NCI-H2081 treated with DMSO at 0.1 percent for 48 hours (cell line): ENCODE results near the gene GLYAT.

Source experiments
- DNase-seq: peaks from one replicate; lab custom pipeline; 2025; lab: John Stamatoyannopoulos, UW

The GLYAT gene

DNA sequence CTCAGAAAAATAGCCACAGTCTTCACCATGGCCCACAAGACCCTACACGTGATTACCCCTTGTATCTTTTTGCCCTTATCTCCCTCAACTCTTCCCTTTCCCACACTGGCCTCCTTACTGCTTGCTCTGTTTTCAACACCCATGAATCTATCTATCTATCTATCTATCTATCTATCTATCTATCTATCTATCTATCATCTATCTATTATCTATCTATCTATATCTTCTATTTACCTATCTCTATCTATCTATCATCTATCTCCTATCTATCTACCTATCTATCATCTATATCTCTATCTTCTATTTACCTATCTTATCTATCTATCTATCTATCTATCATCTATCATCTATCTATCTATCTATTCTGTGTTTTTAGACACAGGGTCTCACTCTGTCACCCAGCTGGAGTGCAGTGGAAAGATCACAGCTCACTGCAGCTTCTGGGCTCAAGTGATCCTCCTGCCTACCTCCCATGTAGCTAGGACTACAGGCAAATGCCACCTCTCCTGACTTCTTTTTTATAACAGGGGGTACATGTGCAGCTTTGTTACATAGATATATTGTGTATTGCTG lies 55.1 kb downstream of the GLYAT start:
- DNase-seq = no peak

DNA sequence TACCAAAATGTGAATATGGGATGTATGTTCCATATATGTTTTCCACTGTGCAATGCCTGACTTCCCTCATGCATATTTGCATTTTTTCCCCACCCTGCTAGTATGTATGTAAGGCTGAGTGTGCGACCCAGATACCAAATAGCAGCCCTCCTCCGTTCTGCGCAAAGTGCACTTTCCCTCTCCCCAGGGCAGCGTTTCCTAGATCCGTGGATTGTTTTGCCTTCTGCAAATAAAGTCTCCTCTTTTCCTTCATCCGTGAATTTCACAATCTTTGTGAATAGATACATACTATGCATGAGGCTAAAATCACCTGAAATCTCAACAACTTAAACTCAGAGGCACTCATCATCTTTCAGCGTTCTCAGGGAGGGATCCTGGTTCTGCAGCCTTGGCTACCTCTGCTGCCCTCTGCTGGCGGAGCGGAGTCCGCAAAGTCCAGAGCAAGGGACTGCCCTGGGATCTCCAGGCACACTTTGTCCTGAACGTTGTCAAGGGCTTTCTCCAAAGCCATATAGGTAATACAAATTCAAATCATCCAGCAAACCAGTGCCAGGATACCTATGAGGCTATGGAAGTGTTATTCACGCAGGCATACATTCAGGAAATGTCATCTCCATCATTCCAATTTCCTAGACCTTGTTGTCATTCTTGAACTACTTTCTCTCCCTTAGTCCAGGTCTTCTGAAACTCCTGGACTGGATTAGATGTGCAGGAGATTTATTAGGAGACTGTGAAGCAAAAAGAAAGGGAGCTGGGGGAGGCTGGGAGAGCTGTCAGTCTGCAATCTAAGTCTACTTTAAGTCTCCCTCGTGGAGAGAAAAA lies 56.2 kb downstream of the GLYAT start:
- DNase-seq = no peak

DNA sequence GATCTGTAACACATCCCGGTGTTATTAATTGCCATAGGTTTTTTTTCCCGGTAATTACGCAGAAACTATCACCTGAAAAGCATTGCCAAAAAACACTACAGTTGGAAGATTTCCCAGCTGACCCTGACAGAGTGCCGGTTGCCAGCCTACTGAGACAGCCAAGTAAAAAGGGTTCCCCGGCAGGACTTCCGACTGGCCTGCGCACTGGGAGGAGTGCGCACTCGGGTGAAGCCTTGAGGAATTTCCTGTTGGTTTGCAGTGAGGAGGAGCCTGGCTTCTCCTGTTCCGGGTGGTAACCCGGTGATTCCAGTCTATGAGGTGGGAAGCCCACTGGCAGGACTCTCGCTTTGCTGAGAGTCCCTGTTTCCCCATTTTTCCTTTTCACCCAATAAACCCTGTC lies 57.1 kb downstream of the GLYAT start:
- no peak for DNase-seq

DNA sequence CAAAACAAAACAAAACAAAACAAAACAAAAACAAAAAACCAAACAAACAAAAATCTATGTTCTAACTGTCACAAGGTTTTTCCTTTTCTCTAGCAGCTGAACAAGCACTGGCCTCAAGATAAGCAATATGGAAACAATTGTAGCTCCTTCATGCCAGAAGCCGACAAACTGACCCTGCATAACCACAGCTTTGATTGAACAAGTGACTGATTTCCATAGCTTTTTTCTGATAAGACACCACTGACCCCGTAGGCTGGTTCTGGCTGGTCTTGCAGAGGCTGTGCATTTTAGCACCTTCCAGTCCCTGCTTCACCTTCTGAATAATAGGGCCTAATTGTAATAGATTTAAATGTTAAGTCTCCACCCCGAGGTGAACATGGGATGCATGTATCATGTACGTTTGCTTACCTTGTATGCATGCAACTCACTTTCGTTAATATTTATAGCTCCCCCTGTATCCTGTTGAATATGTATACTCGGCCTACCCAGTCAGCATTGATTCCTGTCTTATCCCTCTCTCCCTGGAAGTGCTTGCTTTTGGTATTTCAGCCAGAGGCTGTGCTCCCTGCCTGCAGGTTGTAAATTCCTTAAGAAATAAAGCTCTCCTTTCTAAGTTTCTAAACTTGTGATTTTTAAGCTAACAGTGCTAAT lies 59.6 kb downstream of the GLYAT start:
- no peak for DNase-seq

- no peak for DNase-seq
Measured at GRCh38 chr11:58659910-58660570, 71.7 kb downstream of the GLYAT start.

DNA sequence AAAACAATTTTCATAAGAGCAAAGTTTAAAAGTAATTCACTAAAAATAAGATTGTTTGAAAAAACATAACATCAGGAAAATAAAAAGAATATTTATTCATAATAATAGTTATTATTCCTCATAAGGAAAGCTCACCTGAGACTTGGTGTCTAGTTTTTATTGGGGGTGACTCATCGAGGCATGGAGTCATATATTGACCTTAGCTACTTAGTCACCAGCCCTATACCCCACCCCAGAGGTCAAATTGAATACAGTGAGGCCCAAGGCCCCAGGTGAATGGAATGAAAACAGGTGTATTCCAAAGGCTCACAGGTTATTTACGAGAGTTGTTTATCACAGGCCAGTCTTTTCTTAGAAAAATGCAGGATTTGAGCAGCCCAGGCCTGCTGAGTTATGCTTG lies 72.3 kb downstream of the GLYAT start:
- no peak for DNase-seq
